Panc1 (cell line): ENCODE measurements around the gene SOHLH2. TPM values are rescaled to one million over a fixed set of nuclear protein-coding genes. Genes with fewer than 3 reads are reported as not detected.

ENCODE experiments used
- ATAC-seq: fragments of 200-7000 bp; cut with Tn5 transposase; 2 replicates; pipeline ENCODE4 v1.9.1; 2020; ENCODE audit warnings: mild to moderate bottlenecking, moderate library complexity
- BruUV-seq: library from RNA; stranded (reverse); fragments of 400-500 nt; replicated peaks from 2 replicates; lab custom pipeline; 2021; lab: Mats Ljungman, UMichigan
- CTCF ChIA-PET: fragments of 300-600 bp; sonication (Branson Sonifier 250); formaldehyde crosslinking; loops from one replicate; lab custom pipeline; 2022; ENCODE audit warnings: antibody characterized with exemption; lab: Charles Lee
- POLR2A ChIA-PET: fragments of 300-600 bp; sonication (Branson Sonifier 250); formaldehyde crosslinking; loops from one replicate; lab custom pipeline; 2022; ENCODE audit warnings: antibody characterized with exemption; lab: Charles Lee
- DNase-seq: peaks from one replicate; pipeline ENCODE4 v3.0.0-alpha.2; 2010; ENCODE audit warnings: low read depth, low spot score
- H3K27ac ChIP-seq: 2 replicates; pipeline ENCODE4 v1.5.1; 2011; ENCODE audit warnings: mild to moderate bottlenecking, low read length, inconsistent platforms
- H3K27me3 ChIP-seq: fragments of 200-500 bp; sonication (Bioruptor generic); 2 replicates; pipeline ENCODE4 v1.6.0; 2014; ENCODE audit warnings: low read length, inconsistent platforms; ENCODE audit not compliant: control insufficient read depth, insufficient read depth
- H3K36me3 ChIP-seq: fragments of 200-500 bp; sonication (Bioruptor generic); 2 replicates; pipeline ENCODE4 v1.5.1; 2014; ENCODE audit warnings: inconsistent platforms, mild to moderate bottlenecking, low read length, moderate library complexity; ENCODE audit not compliant: control insufficient read depth, insufficient read depth
- H3K4me1 ChIP-seq: 2 replicates; pipeline ENCODE4 v1.5.1; 2011; ENCODE audit warnings: inconsistent platforms, mild to moderate bottlenecking, low read length, moderate library complexity; ENCODE audit not compliant: control insufficient read depth, insufficient read depth
- H3K4me3 ChIP-seq, 2 experiments: 2 replicates each; pipeline ENCODE4 v1.5.1; 2011 to 2012; ENCODE audit warnings: low read depth in 2 of 2, low read length in 2 of 2, mild to moderate bottlenecking in 2 of 2, inconsistent platforms in 1 of 2, moderate library complexity in 1 of 2
- H3K9me3 ChIP-seq: fragments of 200-500 bp; sonication (Bioruptor generic); 2 replicates; pipeline ENCODE4 v1.5.1; 2014; ENCODE audit warnings: low read depth, mild to moderate bottlenecking, inconsistent platforms, low read length, moderate library complexity; ENCODE audit not compliant: control insufficient read depth, insufficient read depth
- POLR2AphosphoS5 ChIP-seq: IDR thresholded peaks from 2 replicates; pipeline ENCODE4 v1.6.1; 2012; ENCODE audit warnings: mild to moderate bottlenecking, low read depth, low read length, moderate library complexity
- REST ChIP-seq, 2 experiments: IDR thresholded peaks; 2 replicates each; pipeline ENCODE4 v1.6.1; 2011 to 2012; ENCODE audit warnings: low read depth in 2 of 2, control low read depth in 1 of 2, low read length in 1 of 2, mild to moderate bottlenecking in 1 of 2, moderate library complexity in 1 of 2; ENCODE audit not compliant: insufficient read depth in 1 of 2
- SIN3A ChIP-seq: IDR thresholded peaks from 2 replicates; pipeline ENCODE4 v1.6.1; 2012; ENCODE audit warnings: low read depth, mild to moderate bottlenecking, low read length, moderate library complexity, borderline replicate concordance; ENCODE audit not compliant: insufficient read depth
- TCF7L2 ChIP-seq: IDR thresholded peaks from 2 replicates; pipeline ENCODE4 v1.6.1; 2011; ENCODE audit warnings: mild to moderate bottlenecking, low read depth, low read length, inconsistent platforms
- in situ Hi-C: cut with HindIII; loops from 2 replicates; pipeline ENCODE4 v1.10.0; 2016; ENCODE audit warnings: low sequenced_read_pairs, low pct_unique_long_range_greater_than_20kb
- intact Hi-C: fragments of 100-400 bp; cut with micrococcal nuclease; formaldehyde crosslinking; loops from one replicate; pipeline ENCODE4 v1.10.0; 2022; ENCODE audit not compliant: unreplicated experiment
- total RNA-seq: library from RNA; stranded (reverse); gene quantifications from one replicate; pipeline ENCODE4 v1.2.1, GENCODE V29; 2021; ENCODE audit not compliant: unreplicated experiment
- TF ChIP-seq, protein P1 (sequence below): fragments of 450-650 bp; IDR thresholded peaks from 2 replicates; pipeline ENCODE4 v1.5.1; 2017; ENCODE audit warnings: mild to moderate bottlenecking

Gene SOHLH2
- total RNA-seq, 1 experiment from 2014 or later, result 0.08 TPM

GRCh38 chr13:36211567-36211966 lies 2.8 kb downstream of the SOHLH2 start:
- H3K4me3 ChIP-seq, result no peak overlapping the region
- no peak for ATAC-seq
- no peaks in the 10 kb centered on the region for H3K27me3 ChIP-seq
- in situ Hi-C loops (no loop called here), intact Hi-C loops (no loop called here)
- no TSS peak for BruUV-seq
- DNase-seq, result no peak
- ChIA-PET CTCF (no interaction called here), POLR2A (no interaction called here)
- H3K27ac ChIP-seq, result no peak overlapping the region
- no peaks in the 10 kb centered on the region for H3K36me3 ChIP-seq
- TF ChIP-seq, protein P1, sequence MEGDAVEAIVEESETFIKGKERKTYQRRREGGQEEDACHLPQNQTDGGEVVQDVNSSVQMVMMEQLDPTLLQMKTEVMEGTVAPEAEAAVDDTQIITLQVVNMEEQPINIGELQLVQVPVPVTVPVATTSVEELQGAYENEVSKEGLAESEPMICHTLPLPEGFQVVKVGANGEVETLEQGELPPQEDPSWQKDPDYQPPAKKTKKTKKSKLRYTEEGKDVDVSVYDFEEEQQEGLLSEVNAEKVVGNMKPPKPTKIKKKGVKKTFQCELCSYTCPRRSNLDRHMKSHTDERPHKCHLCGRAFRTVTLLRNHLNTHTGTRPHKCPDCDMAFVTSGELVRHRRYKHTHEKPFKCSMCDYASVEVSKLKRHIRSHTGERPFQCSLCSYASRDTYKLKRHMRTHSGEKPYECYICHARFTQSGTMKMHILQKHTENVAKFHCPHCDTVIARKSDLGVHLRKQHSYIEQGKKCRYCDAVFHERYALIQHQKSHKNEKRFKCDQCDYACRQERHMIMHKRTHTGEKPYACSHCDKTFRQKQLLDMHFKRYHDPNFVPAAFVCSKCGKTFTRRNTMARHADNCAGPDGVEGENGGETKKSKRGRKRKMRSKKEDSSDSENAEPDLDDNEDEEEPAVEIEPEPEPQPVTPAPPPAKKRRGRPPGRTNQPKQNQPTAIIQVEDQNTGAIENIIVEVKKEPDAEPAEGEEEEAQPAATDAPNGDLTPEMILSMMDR, result no peak
- TF ChIP-seq POLR2AphosphoS5 (no peak), TCF7L2 (no peak), REST (IDR thresholded peaks at IDR 0.05; ENCODE audit: insufficient read depth in 1 of 2, low read depth in 2 of 2, low read length in 1 of 2) (no peak), SIN3A (no peak)
- H3K4me1 ChIP-seq, result no peaks in the 10 kb centered on the region
- H3K9me3 ChIP-seq, result no peaks in the 10 kb centered on the region

- Histone ChIP-seq H3K36me3 (no peaks in the 10 kb centered on the region), H3K27me3 (no peaks in the 10 kb centered on the region), H3K4me1 (no peaks in the 10 kb centered on the region), H3K27ac (no peak overlapping the region), H3K9me3 (no peaks in the 10 kb centered on the region), H3K4me3 (no peak overlapping the region)
- DNase-seq (no peak), ATAC-seq (no peak)
- in situ Hi-C loops (no loop called here), intact Hi-C loops (no loop called here)
- POLR2A ChIA-PET, result no interaction called here
- CTCF ChIA-PET, result no interaction called here
- TF ChIP-seq SIN3A (no peak), REST (IDR thresholded peaks at IDR 0.05; ENCODE audit: insufficient read depth in 1 of 2, low read depth in 2 of 2, low read length in 1 of 2) (no peak), POLR2AphosphoS5 (no peak), TCF7L2 (no peak)
- TF ChIP-seq, protein P1, result no peak
- no TSS peak for BruUV-seq
Measured at GRCh38 chr13:36210738-36211137, 3.6 kb downstream of the SOHLH2 start.
